ENCODE results near the gene LRIG1.

The LRIG1 gene

GRCh38 chr3:66428733-66429132 is 72.1 kb downstream of the LRIG1 start (continued):
- TF ChIP-seq POU6F1 (CRISPR knock-in tag; IDR thresholded peaks at IDR 0.05; ENCODE audit: borderline replicate concordance, low read depth) (no peak), PATZ1 (CRISPR knock-in tag; IDR thresholded peaks at IDR 0.05; ENCODE audit: borderline replicate concordance) (no peak), TCF4 (CRISPR knock-in tag; IDR thresholded peaks at IDR 0.05; ENCODE audit: borderline replicate concordance) (peak; percentile 87; the same call in 1 of the 2 replicates), ZNF565 (CRISPR knock-in tag; conservative IDR thresholded peaks at IDR 0.05; ENCODE audit: low read depth) (no peak), TSHZ2 (CRISPR knock-in tag; IDR thresholded peaks at IDR 0.05) (peak; percentile 65; the same call in 1 of the 2 replicates), RARB (CRISPR knock-in tag; IDR thresholded peaks at IDR 0.05) (no peak), GLIS3 (CRISPR knock-in tag; IDR thresholded peaks at IDR 0.05) (0 out of 2 replicates have a peak, but pooled peaks have one; percentile 63), ZFP3 (CRISPR knock-in tag; IDR thresholded peaks at IDR 0.05) (no peak)

- TF ChIP-seq TOX (CRISPR knock-in tag; IDR thresholded peaks at IDR 0.05; ENCODE audit: borderline replicate concordance) (no peak), BACH2 (CRISPR knock-in tag; IDR thresholded peaks at IDR 0.05; ENCODE audit: borderline replicate concordance) (no peak), CSDC2 (CRISPR knock-in tag; IDR thresholded peaks at IDR 0.05) (no peak), GLIS3 (CRISPR knock-in tag; IDR thresholded peaks at IDR 0.05) (no peak), TSHZ2 (CRISPR knock-in tag; IDR thresholded peaks at IDR 0.05) (no peak), POU6F1 (CRISPR knock-in tag; IDR thresholded peaks at IDR 0.05; ENCODE audit: borderline replicate concordance, low read depth) (no peak), CSRNP3 (CRISPR knock-in tag; IDR thresholded peaks at IDR 0.05) (no peak), ISL1 (CRISPR knock-in tag; IDR thresholded peaks at IDR 0.05) (no peak)
- no peak for ATAC-seq
Measured at GRCh38 chr3:66427951-66428474, 72.8 kb downstream of the LRIG1 start.

- TF ChIP-seq ZNF70 (CRISPR knock-in tag; IDR thresholded peaks at IDR 0.05), result no peak
- no peak for TF ChIP-seq OSR1 (CRISPR knock-in tag; IDR thresholded peaks at IDR 0.05)
- no peak for TF ChIP-seq PATZ1 (CRISPR knock-in tag; IDR thresholded peaks at IDR 0.05; ENCODE audit: borderline replicate concordance)
- no peak for TF ChIP-seq ZNF565 (CRISPR knock-in tag; conservative IDR thresholded peaks at IDR 0.05; ENCODE audit: low read depth)
- TF ChIP-seq GLIS3 (CRISPR knock-in tag; IDR thresholded peaks at IDR 0.05), result no peak
- no peak for TF ChIP-seq ZNF8 (CRISPR knock-in tag; IDR thresholded peaks at IDR 0.05)
- no peak for TF ChIP-seq PPARA (CRISPR knock-in tag; IDR thresholded peaks at IDR 0.05; ENCODE audit: borderline replicate concordance)
- TF ChIP-seq TCF4 (CRISPR knock-in tag; IDR thresholded peaks at IDR 0.05; ENCODE audit: borderline replicate concordance), result no peak
- ATAC-seq, result no peak
Measured at GRCh38 chr3:66427352-66427751, 73.5 kb downstream of the LRIG1 start.
